Transverse colon (tissue), 4 donors: ENCODE measurements around the gene GET4.

Experiments
- CTCF ChIP-seq, 5 experiments: fragments of 200-600 bp in 3 of 5; fragments of 450-650 bp in 2 of 5; sonication (generic) in 3 of 5; IDR thresholded peaks; 1 replicate in 2 of 5; 2 replicates in 3 of 5; pipeline ENCODE4 v1.5.1; 2016 to 2017; ENCODE audit warnings: antibody characterized with exemption in 5 of 5, inconsistent platforms in 3 of 5, mild to moderate bottlenecking in 2 of 5, moderate library complexity in 1 of 5
- EP300 ChIP-seq: sonication (generic); formaldehyde crosslinking; IDR thresholded peaks from one replicate; pipeline ENCODE4 v1.6.1; 2017; ENCODE audit warnings: antibody characterized with exemption, low read depth
- POLR2A ChIP-seq: fragments of 450-650 bp; IDR thresholded peaks from one replicate; pipeline ENCODE4 v1.6.1; 2016; ENCODE audit warnings: antibody characterized with exemption, mild to moderate bottlenecking, moderate library complexity
- POLR2AphosphoS5 ChIP-seq, 3 donors: sonication (generic); formaldehyde crosslinking; IDR thresholded peaks; one replicate each; pipeline ENCODE4 v1.6.1; 2016; ENCODE audit warnings: antibody characterized with exemption in 3 of 3

DNA sequence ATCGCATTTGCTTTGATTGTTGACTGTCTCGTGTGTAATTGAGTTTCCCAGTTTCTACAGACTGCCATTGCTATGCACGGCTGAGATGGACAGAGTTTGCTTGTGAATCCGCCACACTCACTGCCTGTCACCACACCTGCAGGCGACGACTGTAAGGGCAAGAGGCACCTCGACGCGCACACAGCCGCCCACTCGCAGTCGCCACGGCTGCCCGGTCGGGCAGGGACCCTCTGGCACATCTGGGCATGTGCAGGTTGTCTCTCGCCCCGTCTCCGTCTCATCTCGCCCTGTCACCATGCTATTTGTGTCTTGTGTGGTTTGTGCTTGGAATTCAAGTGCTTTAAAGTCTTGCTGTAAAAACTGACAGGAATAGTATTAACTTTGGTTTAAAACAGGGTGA is 26.6 kb upstream of the GET4 start:
- no peak for TF ChIP-seq CTCF (IDR thresholded peaks at IDR 0.05)
- TF ChIP-seq POLR2A: no peak
- TF ChIP-seq POLR2AphosphoS5 (IDR thresholded peaks at IDR 0.05): no peak
- TF ChIP-seq EP300: no peak
